ENCODE results near the gene MANBA. TPM values are rescaled to one million over a fixed set of nuclear protein-coding genes. Genes with fewer than 3 reads are reported as not detected.
A peak's percentile ranks its signal among the peaks of the same experiment; 100 is the strongest.

Gene MANBA
- total RNA-seq, 1 experiment from 2014 or later, result 21.4 TPM

GRCh38 chr4:102612824-102613366 lies 147.9 kb downstream of the MANBA start:
- Histone ChIP-seq H2BK15ac (ENCODE audit: low read depth, low read length) (no peak overlapping the region), H3T11ph (ENCODE audit: low read length) (no peak overlapping the region), H3K9me3 (ENCODE audit: control insufficient read depth, low read depth, low read length) (no peaks in the 10 kb centered on the region), H3K4ac (ENCODE audit: low read depth, low read length) (no peak overlapping the region), H3K18ac (ENCODE audit: insufficient read length, low read depth, low read length) (peak overlapping the region; percentile 12), H3K14ac (ENCODE audit: insufficient read depth, low read length) (no peak overlapping the region), H3K79me2 (ENCODE audit: insufficient read depth, low read length) (no peaks in the 10 kb centered on the region), H3K56ac (ENCODE audit: insufficient read length, low read depth, low read length) (no peak overlapping the region), H3K79me1 (ENCODE audit: insufficient read depth, low read depth, low read length, poor library complexity, severe bottlenecking) (no peaks in the 10 kb centered on the region), H2AK5ac (ENCODE audit: insufficient read length, low read length) (no peak overlapping the region), H3K4me1 (ENCODE audit: insufficient read depth, low read length) (peaks cover 3% of the 10 kb centered on the region; the same call in 1 of the 2 replicates), H3K23ac (ENCODE audit: insufficient read length, low read depth, low read length) (no peak overlapping the region), H3K4me2 (ENCODE audit: insufficient read depth, insufficient read length, low read length) (no peak overlapping the region), H2AFZ (ENCODE audit: low read length) (no peak overlapping the region), H2BK20ac (ENCODE audit: low read depth, low read length, poor library complexity, severe bottlenecking) (no peak overlapping the region), H3K9ac (ENCODE audit: extremely low read depth, insufficient read length, low read length) (no peak overlapping the region), H3K27ac (ENCODE audit: insufficient read length, low read depth, low read length) (no peak overlapping the region), H4K8ac (replicated peaks; ENCODE audit: insufficient read length, low read depth, low read length) (no peak overlapping the region), H4K5ac (ENCODE audit: insufficient read length, low read depth, low read length) (no peak overlapping the region), H2BK5ac (ENCODE audit: insufficient read length, low read length) (no peak overlapping the region), H4K20me1 (ENCODE audit: control insufficient read depth, insufficient read depth, insufficient read length) (no peaks in the 10 kb centered on the region), H2BK120ac (ENCODE audit: low read depth, low read length, poor library complexity, severe bottlenecking) (no peak overlapping the region), H4K91ac (ENCODE audit: insufficient read length, low read depth, low read length) (peak overlapping the region; percentile 73), H3K27me3 (ENCODE audit: insufficient read depth, low read length) (no peaks in the 10 kb centered on the region), H2BK12ac (ENCODE audit: insufficient read length, low read depth, low read length) (no peak overlapping the region), H3K23me2 (ENCODE audit: insufficient read length, low read depth, low read length, poor library complexity, severe bottlenecking) (no peaks in the 10 kb centered on the region)
- H3K36me3 Mint-ChIP-seq (ENCODE audit: insufficient read depth in 1 of 3, low read depth in 3 of 3), result peaks cover 0 to 19% (median 5%) of the 10 kb centered on the region in 3 experiments; a peak in 3 of 7 replicates
- no peak for DNase-seq
- WGBS (ENCODE audit: extremely low coverage, insufficient read length, low lambda C conversion rate), result no CpG with 5 or more reads among the region's 11 CpGs
- H3K27ac Mint-ChIP-seq, result peak overlapping the region in 2 of 3 experiments; percentile 53 to 69; a peak in 4 of 7 replicates
- no peak overlapping the region for H3K4me3 Mint-ChIP-seq
- peaks cover 27 to 29% of the 10 kb centered on the region in 2 experiments for H3K4me1 Mint-ChIP-seq
- no peaks in the 10 kb centered on the region for H3K27me3 Mint-ChIP-seq (ENCODE audit: low read depth)
- no peaks in the 10 kb centered on the region for H3K9me3 Mint-ChIP-seq
- TF ChIP-seq, protein P1, sequence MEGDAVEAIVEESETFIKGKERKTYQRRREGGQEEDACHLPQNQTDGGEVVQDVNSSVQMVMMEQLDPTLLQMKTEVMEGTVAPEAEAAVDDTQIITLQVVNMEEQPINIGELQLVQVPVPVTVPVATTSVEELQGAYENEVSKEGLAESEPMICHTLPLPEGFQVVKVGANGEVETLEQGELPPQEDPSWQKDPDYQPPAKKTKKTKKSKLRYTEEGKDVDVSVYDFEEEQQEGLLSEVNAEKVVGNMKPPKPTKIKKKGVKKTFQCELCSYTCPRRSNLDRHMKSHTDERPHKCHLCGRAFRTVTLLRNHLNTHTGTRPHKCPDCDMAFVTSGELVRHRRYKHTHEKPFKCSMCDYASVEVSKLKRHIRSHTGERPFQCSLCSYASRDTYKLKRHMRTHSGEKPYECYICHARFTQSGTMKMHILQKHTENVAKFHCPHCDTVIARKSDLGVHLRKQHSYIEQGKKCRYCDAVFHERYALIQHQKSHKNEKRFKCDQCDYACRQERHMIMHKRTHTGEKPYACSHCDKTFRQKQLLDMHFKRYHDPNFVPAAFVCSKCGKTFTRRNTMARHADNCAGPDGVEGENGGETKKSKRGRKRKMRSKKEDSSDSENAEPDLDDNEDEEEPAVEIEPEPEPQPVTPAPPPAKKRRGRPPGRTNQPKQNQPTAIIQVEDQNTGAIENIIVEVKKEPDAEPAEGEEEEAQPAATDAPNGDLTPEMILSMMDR (conservative IDR thresholded peaks at IDR 0.05), result no peak
